Measurements from ENCODE around the gene PRG2.

The PRG2 gene

GRCh38 chr11:57390535-57390934, at the start of gene PRG2:
Gene PRG2 (minus strand): TSS chr11:57390650. CDS start chr11:57389944, 706 bp downstream.
- DNase-seq (ENCODE audit: low spot score) = no peak

- no peak for DNase-seq (ENCODE audit: low spot score)
Measured at GRCh38 chr11:57439786-57440185, 49.3 kb upstream of the PRG2 start.

GRCh38 chr11:57438345-57439285, 48.2 kb upstream of the PRG2 start:
- no peak for DNase-seq (ENCODE audit: low spot score)

GRCh38 chr11:57436031-57436430, 45.6 kb upstream of the PRG2 start:
- no peak for DNase-seq (ENCODE audit: low spot score)

- no peak for DNase-seq (ENCODE audit: low spot score)
Measured at GRCh38 chr11:57434640-57435546, 44.4 kb upstream of the PRG2 start.

GRCh38 chr11:57432714-57433163, 42.3 kb upstream of the PRG2 start:
- DNase-seq (ENCODE audit: low spot score) = no peak

- DNase-seq (ENCODE audit: low spot score) = no peak
Measured at GRCh38 chr11:57432149-57432561, 41.7 kb upstream of the PRG2 start.

- no peak for DNase-seq (ENCODE audit: low spot score)
Measured at GRCh38 chr11:57430952-57431351, 40.5 kb upstream of the PRG2 start.

GRCh38 chr11:57429946-57430345, 39.5 kb upstream of the PRG2 start:
- no peak for DNase-seq (ENCODE audit: low spot score)

GRCh38 chr11:57428643-57429042, 38.2 kb upstream of the PRG2 start:
- DNase-seq (ENCODE audit: low spot score) = no peak

- no peak for DNase-seq (ENCODE audit: low spot score)
Measured at GRCh38 chr11:57427727-57428082, 37.3 kb upstream of the PRG2 start.

- DNase-seq (ENCODE audit: low spot score) = peak; percentile 69
Measured at GRCh38 chr11:57426929-57427726, 36.7 kb upstream of the PRG2 start, which contains the start of gene SLC43A3. Gene SLC43A3 (minus strand): TSS chr11:57427121. CDS start chr11:57426172, 949 bp downstream.

GRCh38 chr11:57426439-57426928, 36.0 kb upstream of the PRG2 start:
- DNase-seq (ENCODE audit: low spot score) = no peak

GRCh38 chr11:57425565-57426438, 35.4 kb upstream of the PRG2 start:
- no peak for DNase-seq (ENCODE audit: low spot score)

- DNase-seq (ENCODE audit: low spot score) = peak; percentile 25
Measured at GRCh38 chr11:57424792-57425564, 34.5 kb upstream of the PRG2 start.

- DNase-seq (ENCODE audit: low spot score) = no peak
Measured at GRCh38 chr11:57424137-57424791, 33.8 kb upstream of the PRG2 start.

- DNase-seq (ENCODE audit: low spot score) = no peak
Measured at GRCh38 chr11:57422669-57423068, 32.2 kb upstream of the PRG2 start.

- no peak for DNase-seq (ENCODE audit: low spot score)
Measured at GRCh38 chr11:57421805-57422204, 31.4 kb upstream of the PRG2 start.

- DNase-seq (ENCODE audit: low spot score) = no peak
Measured at GRCh38 chr11:57421066-57421465, 30.6 kb upstream of the PRG2 start.

All from germinal center (tissue), 1 donor.